KOPT-K1 (cell line): ENCODE measurements around the gene PSPH.

ENCODE experiments used
- H3K27ac ChIP-seq: fragments of 200-600 bp; sonication (generic); 2 replicates; pipeline ENCODE4 v1.5.1; 2016; ENCODE audit warnings: antibody characterized with exemption, mild to moderate bottlenecking, low read depth, low read length; ENCODE audit not compliant: poor library complexity, severe bottlenecking
- H3K36me3 ChIP-seq: fragments of 200-600 bp; sonication (generic); 2 replicates; pipeline ENCODE4 v1.5.1; 2017; ENCODE audit warnings: antibody characterized with exemption, mild to moderate bottlenecking, low read length, moderate library complexity; ENCODE audit not compliant: insufficient read depth
- H3K9me3 ChIP-seq: fragments of 200-600 bp; sonication (generic); 2 replicates; pipeline ENCODE4 v1.5.1; 2017; ENCODE audit warnings: antibody characterized with exemption, low read length, mild to moderate bottlenecking; ENCODE audit not compliant: insufficient read depth, poor library complexity, severe bottlenecking

The PSPH gene

GRCh38 chr7:55992346-55992745 is 58.9 kb downstream of the PSPH start:
- Histone ChIP-seq H3K9me3 (no peaks in the 10 kb centered on the region), H3K27ac (no peak overlapping the region), H3K36me3 (peaks cover 90% of the 10 kb centered on the region)

DNA sequence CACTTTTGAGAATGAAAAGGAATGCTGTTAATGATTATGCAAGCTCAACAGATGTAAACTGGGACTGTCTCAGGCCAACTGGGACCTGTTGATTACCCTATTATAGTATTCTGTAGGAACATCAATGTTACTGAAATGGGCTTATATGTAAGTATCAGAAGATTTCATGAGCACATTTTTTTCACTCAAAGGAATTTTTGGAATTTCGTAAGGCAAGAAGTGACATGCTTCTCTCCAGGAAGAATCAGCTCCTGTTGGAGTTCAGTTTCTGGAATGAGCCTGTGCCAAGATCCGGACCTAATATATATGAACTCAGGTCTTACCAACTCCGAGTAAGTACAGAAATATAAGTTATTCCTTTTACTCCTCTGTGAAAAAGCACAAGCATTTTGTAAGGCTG is 67.7 kb downstream of the PSPH start:
- H3K27ac ChIP-seq = no peak overlapping the region
- no peaks in the 10 kb centered on the region for H3K9me3 ChIP-seq
- peaks cover 98% of the 10 kb centered on the region for H3K36me3 ChIP-seq

DNA sequence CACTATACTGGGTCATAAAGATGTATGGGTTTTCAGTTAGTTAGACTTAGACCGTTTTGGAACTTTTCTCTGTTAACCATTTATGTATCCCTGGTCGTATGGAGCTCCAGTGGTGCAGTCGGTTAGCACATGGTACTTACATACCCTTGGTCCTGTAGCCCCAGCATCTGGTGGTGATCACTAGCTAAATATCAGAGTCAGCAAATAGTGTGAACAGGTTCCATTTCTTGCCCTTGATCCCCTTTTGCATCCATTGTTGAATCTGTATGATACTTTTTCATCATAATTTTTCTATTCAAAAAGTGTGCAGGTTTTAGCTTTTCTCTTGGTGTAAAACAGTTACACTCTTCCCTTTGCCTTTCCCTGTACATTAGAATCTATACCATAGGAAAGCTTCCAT is 71.0 kb downstream of the PSPH start:
- H3K36me3 ChIP-seq = peaks cover 79% of the 10 kb centered on the region

DNA sequence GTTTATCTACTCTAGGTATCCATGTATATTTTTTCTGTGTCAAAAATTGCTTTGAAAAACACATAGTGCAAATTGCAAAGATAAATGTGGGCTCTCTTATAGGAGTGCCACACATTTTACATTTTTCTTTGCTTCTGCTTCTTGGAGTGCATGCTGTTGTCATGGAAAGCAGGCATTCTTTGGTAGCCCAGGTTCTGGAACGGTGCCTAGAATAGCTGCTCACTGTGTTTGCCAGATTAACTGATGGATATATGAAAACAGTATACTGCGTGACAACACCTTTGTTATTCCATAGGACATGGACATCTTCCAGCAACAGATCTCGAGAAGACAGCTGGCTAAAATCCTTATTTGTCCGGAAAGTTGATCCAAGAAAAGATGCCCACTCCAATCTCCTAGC is 73.4 kb downstream of the PSPH start:
- Histone ChIP-seq H3K36me3 (peaks cover 55% of the 10 kb centered on the region), H3K27ac (no peak overlapping the region), H3K9me3 (no peaks in the 10 kb centered on the region)

More for the DNA sequence above, 71.0 kb downstream of the PSPH start:
- H3K9me3 ChIP-seq = no peaks in the 10 kb centered on the region
- H3K27ac ChIP-seq = no peak overlapping the region

- Histone ChIP-seq H3K27ac (no peak overlapping the region), H3K9me3 (no peaks in the 10 kb centered on the region), H3K36me3 (peaks cover 37% of the 10 kb centered on the region)
Observed at GRCh38 chr7:55975988-55976633, 75.1 kb downstream of the PSPH start.

DNA sequence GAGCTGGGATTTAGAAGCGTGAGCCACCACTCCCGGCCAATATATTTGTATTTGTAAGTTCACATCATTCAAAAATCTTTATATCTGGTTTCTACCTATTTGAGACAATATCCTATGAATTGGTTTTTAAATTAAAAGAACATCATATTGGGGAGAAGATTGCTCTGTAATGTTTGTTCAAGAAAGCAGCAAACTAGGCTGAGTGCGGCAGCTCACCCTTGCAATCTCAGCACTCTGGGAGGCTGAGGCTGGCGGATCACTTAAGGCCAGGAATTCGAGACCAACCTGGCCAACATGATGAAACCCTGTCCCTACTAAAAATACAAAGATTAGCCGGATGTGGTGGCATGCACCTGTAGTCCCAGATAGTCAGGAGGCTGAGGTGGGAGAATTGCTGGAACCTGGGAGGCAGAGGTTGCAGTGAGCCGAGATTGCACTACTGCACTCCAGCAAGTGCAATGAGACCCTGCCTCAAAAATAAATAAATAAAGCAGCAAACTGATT is 77.4 kb downstream of the PSPH start:
- no peaks in the 10 kb centered on the region for H3K9me3 ChIP-seq
- peaks cover 32% of the 10 kb centered on the region for H3K36me3 ChIP-seq
- no peak overlapping the region for H3K27ac ChIP-seq

- H3K9me3 ChIP-seq = no peaks in the 10 kb centered on the region
- no peak overlapping the region for H3K27ac ChIP-seq
- peaks cover 27% of the 10 kb centered on the region; the same call in 1 of the 2 replicates for H3K36me3 ChIP-seq
Observed at GRCh38 chr7:55970978-55971377, 80.3 kb downstream of the PSPH start.

- Histone ChIP-seq H3K9me3 (no peaks in the 10 kb centered on the region), H3K36me3 (peaks cover 27% of the 10 kb centered on the region; the same call in 1 of the 2 replicates), H3K27ac (no peak overlapping the region)
Observed at GRCh38 chr7:55970561-55970960, 80.7 kb downstream of the PSPH start.

- H3K36me3 ChIP-seq = peaks cover 27% of the 10 kb centered on the region; the same call in 1 of the 2 replicates
- no peaks in the 10 kb centered on the region for H3K9me3 ChIP-seq
- H3K27ac ChIP-seq = no peak overlapping the region
Observed at GRCh38 chr7:55969391-55969790, 81.9 kb downstream of the PSPH start.

- Histone ChIP-seq H3K36me3 (peaks cover 27% of the 10 kb centered on the region; the same call in 1 of the 2 replicates), H3K27ac (no peak overlapping the region), H3K9me3 (no peaks in the 10 kb centered on the region)
Observed at GRCh38 chr7:55966851-55967250, 84.4 kb downstream of the PSPH start.

- no peak overlapping the region for H3K27ac ChIP-seq
- H3K36me3 ChIP-seq = peaks cover 27% of the 10 kb centered on the region; the same call in 1 of the 2 replicates
Observed at GRCh38 chr7:55965805-55966421, 85.3 kb downstream of the PSPH start.

GRCh38 chr7:55965100-55965470 is 86.2 kb downstream of the PSPH start:
- Histone ChIP-seq H3K9me3 (no peaks in the 10 kb centered on the region), H3K27ac (peak overlapping the region; percentile 80), H3K36me3 (peaks cover 19% of the 10 kb centered on the region; the same call in 1 of the 2 replicates)

More at GRCh38 chr7:55965805-55966421, 85.3 kb downstream of the PSPH start:
- no peaks in the 10 kb centered on the region for H3K9me3 ChIP-seq

DNA sequence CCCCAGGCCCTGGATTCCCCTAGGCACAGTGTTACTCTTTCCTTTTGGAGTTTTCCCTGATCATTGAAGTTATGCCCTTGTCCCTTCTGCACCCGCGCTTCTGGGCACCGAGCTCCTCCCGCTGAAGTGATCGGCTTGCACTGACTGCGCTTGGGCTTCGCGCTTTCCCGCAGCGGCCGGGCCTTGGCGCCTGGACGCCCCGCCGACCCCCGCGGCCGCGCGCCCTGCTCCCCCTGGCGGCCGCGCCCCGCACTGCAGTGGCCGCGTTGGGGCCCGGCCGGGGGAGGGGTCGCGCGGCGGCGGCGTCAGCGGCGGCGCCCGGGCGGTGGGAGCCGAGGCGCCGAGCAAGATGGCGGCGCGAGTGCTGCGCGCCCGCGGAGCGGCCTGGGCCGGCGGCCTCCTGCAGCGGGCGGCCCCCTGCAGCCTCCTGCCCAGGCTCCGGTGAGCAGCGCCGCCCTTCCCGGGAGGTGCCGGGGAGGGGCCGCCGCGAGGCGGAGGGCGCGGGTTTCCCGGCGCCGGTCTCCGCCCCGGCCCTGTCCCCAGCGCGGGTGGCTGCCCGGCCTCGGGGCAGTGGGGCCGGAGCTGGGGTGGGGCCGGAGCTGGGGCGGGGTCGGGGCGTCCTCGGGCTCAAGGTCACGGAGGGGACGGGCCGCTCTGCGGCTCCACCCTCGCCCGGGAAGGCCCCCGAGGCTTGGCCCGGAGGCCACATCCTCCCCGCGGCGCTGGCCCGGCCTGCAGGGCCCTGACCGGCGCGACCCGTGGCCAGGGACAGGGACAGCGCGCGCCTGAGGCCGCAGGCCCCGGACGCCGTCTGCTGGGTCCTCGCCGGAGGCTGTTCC is 86.8 kb downstream of the PSPH start, which contains the start of gene NIPSNAP2:
Gene NIPSNAP2 (plus strand): TSS at position 325 of the 839 bp plus-strand sequence. CDS start 25 bp downstream, at position 350.
- H3K36me3 ChIP-seq = peaks cover 14% of the 10 kb centered on the region; the same call in 1 of the 2 replicates
- peak within 1 kb of the TSS; percentile 80 for H3K27ac ChIP-seq
- H3K9me3 ChIP-seq = no peaks in the 10 kb centered on the region

GRCh38 chr7:55963584-55964168 is 87.6 kb downstream of the PSPH start:
- Histone ChIP-seq H3K36me3 (peaks cover 10% of the 10 kb centered on the region; the same call in 1 of the 2 replicates), H3K9me3 (no peaks in the 10 kb centered on the region), H3K27ac (peak overlapping the region; percentile 80)
